Effector memory CD4-positive, alpha-beta T cell (primary cell): ENCODE data around the gene SDK2.

Source experiments
- DNase-seq, 3 donors: peaks; one replicate each; pipeline ENCODE4 v3.0.0-alpha.2; 2020
- H3K27ac ChIP-seq: 2 replicates; pipeline ENCODE4 v1.7.0; 2013; ENCODE audit warnings: mild to moderate bottlenecking, low read length, moderate library complexity; ENCODE audit not compliant: insufficient read depth, poor library complexity, severe bottlenecking
- H3K27me3 ChIP-seq: replicated peaks from 2 replicates; pipeline ENCODE4 v1.7.0; 2013; ENCODE audit warnings: mild to moderate bottlenecking, low read length; ENCODE audit not compliant: insufficient read depth, control insufficient read depth, poor library complexity, severe bottlenecking
- H3K36me3 ChIP-seq: 2 replicates; pipeline ENCODE4 v1.7.0; 2013; ENCODE audit warnings: mild to moderate bottlenecking, low read length, moderate library complexity; ENCODE audit not compliant: control insufficient read depth, insufficient read depth
- H3K4me1 ChIP-seq: 2 replicates; pipeline ENCODE4 v1.7.0; 2013; ENCODE audit warnings: low read length, mild to moderate bottlenecking; ENCODE audit not compliant: control insufficient read depth, insufficient read depth, poor library complexity, severe bottlenecking
- H3K4me3 ChIP-seq: 2 replicates; pipeline ENCODE4 v1.7.0; 2013; ENCODE audit warnings: low read length, low read depth, mild to moderate bottlenecking; ENCODE audit not compliant: insufficient read depth, poor library complexity, severe bottlenecking
- H3K9me3 ChIP-seq: 2 replicates; pipeline ENCODE4 v1.7.0; 2013; ENCODE audit warnings: mild to moderate bottlenecking, low read length, moderate library complexity; ENCODE audit not compliant: control insufficient read depth

SDK2 gene

DNA sequence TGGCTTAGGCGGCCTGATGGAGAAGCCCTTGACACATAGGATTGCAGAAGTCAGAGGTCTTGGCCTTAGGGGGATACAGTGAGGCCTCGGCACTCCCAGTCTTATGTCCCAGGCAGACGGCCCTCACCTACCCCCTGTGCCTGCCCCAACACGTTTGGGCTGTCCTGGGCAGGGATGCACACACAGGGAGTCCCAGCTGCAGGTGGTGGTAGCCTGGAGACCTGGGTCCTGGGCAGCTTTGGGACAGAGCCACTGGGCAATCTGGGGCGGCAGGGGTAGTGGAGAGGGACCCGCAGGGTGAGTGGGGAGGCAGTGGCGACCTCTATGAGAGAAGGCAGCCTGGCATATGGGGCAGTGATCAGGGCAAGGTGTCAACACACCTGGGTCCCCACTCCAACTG is 48.3 kb downstream of the SDK2 start:
- Histone ChIP-seq H3K27me3 (no peaks in the 10 kb centered on the region), H3K4me1 (peaks cover 52% of the 10 kb centered on the region), H3K27ac (peak overlapping the region; percentile 18), H3K9me3 (no peaks in the 10 kb centered on the region), H3K36me3 (no peaks in the 10 kb centered on the region), H3K4me3 (no peak overlapping the region)
- no peak for DNase-seq

GRCh38 chr17:73595479-73595878 is 48.8 kb downstream of the SDK2 start:
- Histone ChIP-seq H3K27ac (peak overlapping the region; percentile 18), H3K9me3 (no peaks in the 10 kb centered on the region), H3K4me1 (peaks cover 57% of the 10 kb centered on the region), H3K4me3 (no peak overlapping the region), H3K27me3 (no peaks in the 10 kb centered on the region), H3K36me3 (no peaks in the 10 kb centered on the region)
- DNase-seq: no peak

DNA sequence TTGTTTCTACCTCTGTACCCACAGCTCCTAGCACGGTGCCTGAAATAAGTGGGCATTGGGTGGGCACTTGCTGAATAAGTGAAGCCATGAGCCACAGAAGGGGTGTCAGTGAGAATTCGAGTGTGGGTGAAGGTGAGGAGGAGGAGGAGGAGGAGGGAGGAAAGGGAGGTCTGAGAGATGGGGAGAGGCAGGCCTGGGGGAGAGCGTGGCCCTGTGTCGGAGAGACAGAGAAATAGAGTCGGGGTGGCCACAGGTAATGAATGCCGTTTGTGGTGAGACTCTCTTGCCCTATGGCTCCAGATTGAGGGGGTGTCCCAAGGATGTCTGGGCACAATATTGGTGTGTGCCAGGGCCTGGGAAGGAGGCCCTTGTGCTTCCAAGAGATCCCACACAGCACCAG is 49.2 kb downstream of the SDK2 start:
- Histone ChIP-seq H3K4me1 (peaks cover 60% of the 10 kb centered on the region), H3K4me3 (no peak overlapping the region), H3K36me3 (no peaks in the 10 kb centered on the region), H3K27ac (peak overlapping the region; percentile 18), H3K9me3 (no peaks in the 10 kb centered on the region), H3K27me3 (no peaks in the 10 kb centered on the region)
- no peak for DNase-seq

DNA sequence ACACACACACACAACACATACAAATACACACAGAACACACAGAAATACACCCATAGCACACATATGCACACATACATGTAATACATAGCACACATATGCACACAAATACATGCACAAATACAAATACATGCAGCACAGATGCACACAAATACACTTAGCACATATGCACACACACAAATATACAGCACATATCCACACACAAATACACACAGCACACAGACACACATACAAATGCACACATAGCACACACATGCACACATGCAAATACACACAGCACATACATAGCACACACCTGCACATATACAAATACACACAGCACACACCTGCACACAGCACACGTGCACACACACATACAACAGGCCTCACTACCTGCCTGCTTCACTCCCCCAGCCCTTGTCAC is 49.6 kb downstream of the SDK2 start:
- Histone ChIP-seq H3K4me1 (peaks cover 60% of the 10 kb centered on the region), H3K27me3 (no peaks in the 10 kb centered on the region), H3K36me3 (no peaks in the 10 kb centered on the region), H3K9me3 (no peaks in the 10 kb centered on the region), H3K4me3 (no peak overlapping the region), H3K27ac (no peak overlapping the region)
- no peak for DNase-seq

DNA sequence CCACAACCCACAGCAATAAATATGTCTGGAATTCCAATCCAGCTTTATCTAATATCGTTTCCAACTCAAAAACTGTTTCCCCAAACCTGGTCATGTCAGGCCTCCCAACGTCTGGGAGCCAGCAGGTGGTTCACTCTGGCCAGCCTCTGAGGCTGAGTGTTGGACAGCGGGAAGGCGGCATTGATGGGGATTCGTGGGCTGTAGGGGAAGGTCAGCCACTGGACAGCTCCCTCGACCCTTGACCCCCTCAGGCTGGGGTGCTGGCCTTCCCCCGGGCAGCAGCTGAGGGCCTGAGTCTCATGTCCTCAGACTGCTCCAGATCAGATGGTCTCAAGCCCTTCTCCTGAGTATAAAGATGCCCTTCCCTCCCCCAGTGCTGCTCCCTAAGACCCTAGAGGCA is 50.2 kb downstream of the SDK2 start:
- no peak for DNase-seq
- peak overlapping the region; percentile 57 for H3K27ac ChIP-seq
- H3K9me3 ChIP-seq: no peaks in the 10 kb centered on the region
- H3K27me3 ChIP-seq: no peaks in the 10 kb centered on the region
- peaks cover 64% of the 10 kb centered on the region for H3K4me1 ChIP-seq
- no peaks in the 10 kb centered on the region for H3K36me3 ChIP-seq
- H3K4me3 ChIP-seq: no peak overlapping the region

- Histone ChIP-seq H3K4me1 (peaks cover 64% of the 10 kb centered on the region), H3K27me3 (no peaks in the 10 kb centered on the region), H3K36me3 (no peaks in the 10 kb centered on the region), H3K9me3 (no peaks in the 10 kb centered on the region), H3K4me3 (peak overlapping the region; percentile 2), H3K27ac (peak overlapping the region; percentile 57)
- DNase-seq: no peak
These were observed 50.8 kb downstream of the SDK2 start for GRCh38 chr17:73593249-73593965.

DNA sequence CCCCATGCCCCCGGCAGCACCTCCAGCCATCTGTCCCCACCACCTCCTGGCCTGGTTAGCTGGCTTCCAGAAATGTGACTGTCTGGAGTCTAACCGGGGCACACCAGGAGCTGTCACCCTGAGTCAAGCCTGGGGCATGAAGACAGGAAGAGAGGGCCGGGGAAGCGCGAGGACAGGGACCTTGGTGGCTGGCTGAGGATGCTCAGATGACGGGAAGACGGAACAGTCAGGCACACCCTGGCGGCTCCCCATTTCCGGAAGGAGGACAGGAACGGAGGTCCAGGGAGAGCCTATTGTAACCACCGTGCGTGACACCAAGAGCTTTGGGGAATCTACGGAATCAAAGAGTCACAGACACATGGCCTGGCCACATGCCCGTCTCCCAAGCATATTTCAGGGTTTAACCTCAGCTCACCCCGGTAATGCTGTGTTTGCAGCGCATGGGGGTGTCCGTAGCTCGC is 51.7 kb downstream of the SDK2 start:
- DNase-seq: no peak
- Histone ChIP-seq H3K27me3 (no peaks in the 10 kb centered on the region), H3K9me3 (no peaks in the 10 kb centered on the region), H3K4me1 (peaks cover 64% of the 10 kb centered on the region), H3K4me3 (no peak overlapping the region), H3K36me3 (no peaks in the 10 kb centered on the region), H3K27ac (peak overlapping the region; percentile 57)

DNA sequence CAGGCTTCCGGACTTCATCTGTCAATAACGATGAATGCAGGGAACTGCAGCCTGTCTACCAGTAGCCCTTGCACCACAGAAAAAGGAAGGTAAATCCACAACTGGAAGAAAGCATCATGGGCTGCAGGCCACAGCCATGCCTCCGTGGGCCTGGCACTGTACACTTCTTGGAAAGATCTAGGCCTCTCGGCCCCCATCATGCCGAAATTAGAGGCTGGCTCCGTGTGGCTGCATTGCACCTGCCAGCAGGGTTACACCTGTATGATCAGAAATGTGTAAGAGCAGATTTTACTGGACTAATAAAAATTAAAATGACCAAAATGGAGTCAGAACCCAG is 52.2 kb downstream of the SDK2 start:
- no peak for DNase-seq
- H3K9me3 ChIP-seq: no peaks in the 10 kb centered on the region
- H3K4me1 ChIP-seq: peaks cover 64% of the 10 kb centered on the region
- H3K27me3 ChIP-seq: no peaks in the 10 kb centered on the region
- peak overlapping the region; percentile 27 for H3K4me3 ChIP-seq
- no peaks in the 10 kb centered on the region for H3K36me3 ChIP-seq
- H3K27ac ChIP-seq: peak overlapping the region; percentile 57

- Histone ChIP-seq H3K36me3 (no peaks in the 10 kb centered on the region), H3K27me3 (no peaks in the 10 kb centered on the region), H3K4me1 (peaks cover 64% of the 10 kb centered on the region), H3K27ac (peak overlapping the region; percentile 57), H3K9me3 (no peaks in the 10 kb centered on the region), H3K4me3 (peak overlapping the region; percentile 27)
- peak; percentile 12 to 34 (median 15) for DNase-seq
These were observed 52.8 kb downstream of the SDK2 start for GRCh38 chr17:73591296-73592078.

DNA sequence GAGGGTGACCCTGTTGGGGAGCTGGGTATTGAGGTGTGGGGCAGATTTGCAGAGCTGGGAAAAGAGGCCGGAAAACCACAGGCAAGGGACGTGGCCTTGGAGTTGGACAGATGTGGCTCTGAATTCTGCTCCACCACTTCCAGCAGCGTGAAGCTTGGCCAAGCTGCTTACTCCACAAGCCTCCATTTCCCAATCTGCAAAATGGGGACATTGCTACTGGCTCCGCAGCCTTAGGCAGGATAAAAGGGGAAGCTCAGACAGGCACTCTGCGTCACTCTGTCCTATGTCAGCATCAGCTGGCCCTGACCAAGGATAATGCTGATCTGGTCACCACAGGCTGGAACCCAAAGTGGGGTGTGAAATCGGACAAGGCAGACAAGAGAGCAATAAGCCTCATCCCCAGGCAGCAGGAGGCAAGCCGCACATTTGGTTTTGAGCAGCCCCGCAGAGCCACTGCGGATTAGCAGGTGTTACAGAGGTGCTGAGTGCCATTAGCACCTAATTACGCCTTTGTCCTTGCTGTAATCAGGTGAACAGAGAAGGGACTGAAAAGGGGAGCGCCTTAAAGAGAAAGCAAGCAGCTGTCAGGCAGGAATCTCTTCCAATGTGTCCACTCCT is 54.8 kb downstream of the SDK2 start:
- Histone ChIP-seq H3K4me1 (peaks cover 47% of the 10 kb centered on the region), H3K27ac (no peak overlapping the region), H3K36me3 (no peaks in the 10 kb centered on the region), H3K9me3 (no peaks in the 10 kb centered on the region), H3K4me3 (no peak overlapping the region), H3K27me3 (no peaks in the 10 kb centered on the region)
- no peak for DNase-seq
